ENCODE data around the gene COL18A1.
A peak's percentile ranks its signal among the peaks of the same experiment; 100 is the strongest.

COL18A1 gene

DNA sequence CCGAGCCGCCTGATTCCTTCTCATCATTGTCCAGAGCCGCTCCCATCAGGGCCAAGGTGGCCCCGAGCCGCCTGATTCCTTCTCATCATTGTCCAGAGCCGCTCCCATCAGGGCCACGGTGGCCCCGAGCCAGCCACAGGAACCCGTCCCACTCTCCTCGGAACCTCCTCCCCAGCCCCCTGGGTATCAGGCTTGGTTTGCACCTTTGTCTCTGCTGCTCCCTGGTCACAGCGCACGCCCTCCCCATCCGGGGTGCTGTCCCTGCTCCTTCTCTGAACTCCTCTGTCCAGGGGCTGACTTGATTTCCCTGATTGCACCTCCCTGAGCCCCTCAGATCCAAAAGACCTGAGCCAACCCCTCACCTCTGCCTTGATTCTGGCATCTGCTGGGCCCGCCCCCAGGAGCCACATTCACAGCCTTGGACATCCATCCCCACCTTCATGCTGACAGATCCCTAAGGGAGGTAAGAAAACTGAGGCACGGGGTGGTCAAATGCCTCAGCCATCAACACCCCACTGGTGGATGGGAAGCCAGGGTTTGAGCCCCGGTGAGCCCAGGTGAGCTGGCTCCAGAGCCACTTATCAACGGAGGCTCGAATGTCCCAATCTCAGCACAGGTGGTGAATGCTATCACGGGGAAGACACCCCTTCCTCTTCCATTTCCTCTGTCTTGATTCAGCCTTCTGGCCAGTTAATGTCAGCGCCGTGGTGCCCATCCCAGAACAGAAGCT lies 25.6 kb upstream of the COL18A1 start:
- no peak overlapping the region for H3K4me2 ChIP-seq (ENCODE audit: insufficient read depth, low read length, poor library complexity, severe bottlenecking)
- no peak overlapping the region for H2AFZ ChIP-seq (ENCODE audit: low read length)
- H3K9ac ChIP-seq (ENCODE audit: low read depth, low read length, poor library complexity) = no peak overlapping the region
- peaks cover 2% of the 10 kb centered on the region for H3K79me1 ChIP-seq (ENCODE audit: low read depth, low read length)
- peaks cover 4 to 12% of the 10 kb centered on the region in 2 donors for H3K4me1 ChIP-seq (ENCODE audit: control insufficient read depth in 2 of 2, insufficient read depth in 1 of 2, low read depth in 1 of 2, low read length in 2 of 2)
- H3K14ac ChIP-seq (ENCODE audit: low read length) = no peak overlapping the region
- no peak overlapping the region for H3K23ac ChIP-seq (ENCODE audit: low read depth, low read length, poor library complexity)
- peak overlapping the region; percentile 13 for H2BK15ac ChIP-seq (ENCODE audit: low read length)
- H3K18ac ChIP-seq (ENCODE audit: low read length) = peak overlapping the region; percentile 74
- H2BK5ac ChIP-seq (ENCODE audit: low read length) = no peak overlapping the region
- H3K36me3 ChIP-seq (replicated peaks in 1 of 2; ENCODE audit: control insufficient read depth in 2 of 2, insufficient read depth in 2 of 2, low read length in 2 of 2) = peaks cover 0 to 3% of the 10 kb centered on the region in 2 donors
- H4K91ac ChIP-seq (ENCODE audit: low read depth, low read length, poor library complexity) = no peak overlapping the region
- H3K27ac ChIP-seq (replicated peaks; ENCODE audit: low read length) = no peak overlapping the region
- peaks cover 0 to 71% (median 18%) of the 10 kb centered on the region in 3 experiments for H3K27me3 ChIP-seq (ENCODE audit: control insufficient read depth in 3 of 3, insufficient read depth in 3 of 3, low read depth in 1 of 3, low read length in 3 of 3)
- H4K8ac ChIP-seq (ENCODE audit: low read depth, low read length) = no peak overlapping the region
- no peak overlapping the region for H3K4ac ChIP-seq (ENCODE audit: low read length)
- no peak overlapping the region for H3K4me3 ChIP-seq (ENCODE audit: low read length in 2 of 2)
- H2BK12ac ChIP-seq (ENCODE audit: low read length) = peak overlapping the region; percentile 0
- DNase-seq (ENCODE audit: low spot score) = no peak
- H3K9me3 ChIP-seq (replicated peaks in 1 of 2; ENCODE audit: control insufficient read depth in 2 of 2, insufficient read depth in 1 of 2, low read depth in 1 of 2, low read length in 2 of 2) = peaks cover 0 to 25% of the 10 kb centered on the region in 2 donors
- peak overlapping the region; percentile 68 for H2AK5ac ChIP-seq (ENCODE audit: low read depth, low read length)
- WGBS, 2 donors (ENCODE audit: extremely low coverage in 2 of 2, insufficient read length in 2 of 2, insufficient replicate concordance in 1 of 2) = no CpG with 5 or more reads among the region's 21 CpGs
- H2BK120ac ChIP-seq (ENCODE audit: low read depth, low read length) = no peak overlapping the region

DNA sequence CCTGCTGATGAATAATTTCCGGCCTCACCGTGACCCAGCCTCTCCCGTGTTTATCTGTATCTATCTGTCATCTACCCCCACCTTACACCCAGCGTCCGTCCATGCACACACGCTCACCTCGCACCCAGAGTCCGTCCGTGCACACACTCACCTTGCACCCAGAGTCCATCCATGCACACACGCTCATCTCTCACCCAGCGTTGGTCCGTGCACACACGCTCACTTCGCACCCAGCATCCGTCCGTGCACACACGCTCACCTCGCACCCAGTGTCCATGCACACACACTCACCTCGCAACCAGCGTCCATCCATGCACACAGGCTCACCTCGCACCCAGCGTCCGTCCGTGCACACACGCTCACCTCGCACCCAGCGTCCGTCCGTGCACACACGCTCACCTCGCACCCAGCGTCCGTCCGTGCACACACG lies 25.0 kb upstream of the COL18A1 start:
- H2BK120ac ChIP-seq (ENCODE audit: low read depth, low read length) = no peak overlapping the region
- no peak overlapping the region for H3K23ac ChIP-seq (ENCODE audit: low read depth, low read length, poor library complexity)
- no peak overlapping the region for H4K91ac ChIP-seq (ENCODE audit: low read depth, low read length, poor library complexity)
- peaks cover 0 to 3% of the 10 kb centered on the region in 2 donors for H3K36me3 ChIP-seq (replicated peaks in 1 of 2; ENCODE audit: control insufficient read depth in 2 of 2, insufficient read depth in 2 of 2, low read length in 2 of 2)
- H2AFZ ChIP-seq (ENCODE audit: low read length) = no peak overlapping the region
- H3K14ac ChIP-seq (ENCODE audit: low read length) = peak overlapping the region; percentile 58
- H3K27me3 ChIP-seq (ENCODE audit: control insufficient read depth in 3 of 3, insufficient read depth in 3 of 3, low read depth in 1 of 3, low read length in 3 of 3) = peaks cover 0 to 76% (median 18%) of the 10 kb centered on the region in 3 experiments
- H4K8ac ChIP-seq (ENCODE audit: low read depth, low read length) = no peak overlapping the region
- peak overlapping the region; percentile 68 for H2AK5ac ChIP-seq (ENCODE audit: low read depth, low read length)
- H2BK5ac ChIP-seq (ENCODE audit: low read length) = no peak overlapping the region
- peak overlapping the region in 1 of 2 donors; percentile 62 for H3K4me3 ChIP-seq (ENCODE audit: low read length in 2 of 2)
- peaks cover 0 to 25% of the 10 kb centered on the region in 2 donors for H3K9me3 ChIP-seq (replicated peaks in 1 of 2; ENCODE audit: control insufficient read depth in 2 of 2, insufficient read depth in 1 of 2, low read depth in 1 of 2, low read length in 2 of 2)
- H3K9ac ChIP-seq (ENCODE audit: low read depth, low read length, poor library complexity) = peak overlapping the region; percentile 78
- H3K4me2 ChIP-seq (ENCODE audit: insufficient read depth, low read length, poor library complexity, severe bottlenecking) = no peak overlapping the region
- H3K27ac ChIP-seq (replicated peaks; ENCODE audit: low read length) = no peak overlapping the region
- peak overlapping the region; percentile 26 for H3K4ac ChIP-seq (ENCODE audit: low read length)
- peak overlapping the region; percentile 31 for H3K18ac ChIP-seq (ENCODE audit: low read length)
- H2BK12ac ChIP-seq (ENCODE audit: low read length) = peak overlapping the region; percentile 93
- H3K79me1 ChIP-seq (ENCODE audit: low read depth, low read length) = peaks cover 2% of the 10 kb centered on the region
- peak overlapping the region; percentile 13 for H2BK15ac ChIP-seq (ENCODE audit: low read length)
- no CpG with 5 or more reads among the region's 35 CpGs for WGBS, 2 donors (ENCODE audit: extremely low coverage in 2 of 2, insufficient read length in 2 of 2, insufficient replicate concordance in 1 of 2)
- no peak for DNase-seq (ENCODE audit: low spot score)
- peaks cover 4 to 12% of the 10 kb centered on the region in 2 donors for H3K4me1 ChIP-seq (ENCODE audit: control insufficient read depth in 2 of 2, insufficient read depth in 1 of 2, low read depth in 1 of 2, low read length in 2 of 2)

DNA sequence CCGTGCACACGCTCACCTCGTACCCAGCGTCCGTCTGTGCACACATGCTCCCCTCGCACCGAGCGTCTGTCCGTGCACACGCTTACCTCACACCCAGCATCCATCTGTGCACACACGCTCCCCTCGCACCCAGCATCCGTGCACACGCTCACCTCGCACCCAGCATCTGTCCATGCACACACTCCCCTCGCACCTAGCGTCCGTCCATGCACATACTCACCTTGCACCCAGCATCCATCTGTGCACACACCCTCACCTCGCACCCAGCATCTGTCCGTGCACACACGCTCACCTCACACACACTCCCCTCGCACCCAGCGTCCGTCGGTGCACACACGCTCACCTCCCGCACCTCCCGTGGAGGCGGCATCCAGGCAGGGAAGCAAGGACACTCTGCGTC lies 24.4 kb upstream of the COL18A1 start:
- Histone ChIP-seq H3K4me3 (ENCODE audit: low read length in 2 of 2) (peak overlapping the region in 1 of 2 donors; percentile 62), H4K91ac (ENCODE audit: low read depth, low read length, poor library complexity) (peak overlapping the region; percentile 64), H2AK5ac (ENCODE audit: low read depth, low read length) (peak overlapping the region; percentile 96), H3K27ac (replicated peaks; ENCODE audit: low read length) (no peak overlapping the region), H3K27me3 (ENCODE audit: control insufficient read depth in 3 of 3, insufficient read depth in 3 of 3, low read depth in 1 of 3, low read length in 3 of 3) (peaks cover 0 to 82% (median 18%) of the 10 kb centered on the region in 3 experiments), H3K4ac (ENCODE audit: low read length) (peak overlapping the region; percentile 15), H2BK120ac (ENCODE audit: low read depth, low read length) (peak overlapping the region; percentile 82), H3K4me1 (ENCODE audit: control insufficient read depth in 2 of 2, insufficient read depth in 1 of 2, low read depth in 1 of 2, low read length in 2 of 2) (peaks cover 4 to 12% of the 10 kb centered on the region in 2 donors), H2BK12ac (ENCODE audit: low read length) (no peak overlapping the region), H3K14ac (ENCODE audit: low read length) (peak overlapping the region; percentile 97), H3K23ac (ENCODE audit: low read depth, low read length, poor library complexity) (peak overlapping the region; percentile 98), H3K9ac (ENCODE audit: low read depth, low read length, poor library complexity) (peak overlapping the region; percentile 75), H2AFZ (ENCODE audit: low read length) (no peak overlapping the region), H2BK15ac (ENCODE audit: low read length) (peak overlapping the region; percentile 70), H3K79me1 (ENCODE audit: low read depth, low read length) (peaks cover 2% of the 10 kb centered on the region), H3K36me3 (replicated peaks in 1 of 2; ENCODE audit: control insufficient read depth in 2 of 2, insufficient read depth in 2 of 2, low read length in 2 of 2) (peaks cover 0 to 3% of the 10 kb centered on the region in 2 donors), H3K9me3 (replicated peaks in 1 of 2; ENCODE audit: control insufficient read depth in 2 of 2, insufficient read depth in 1 of 2, low read depth in 1 of 2, low read length in 2 of 2) (peaks cover 0 to 25% of the 10 kb centered on the region in 2 donors), H3K18ac (ENCODE audit: low read length) (peak overlapping the region; percentile 91), H3K4me2 (ENCODE audit: insufficient read depth, low read length, poor library complexity, severe bottlenecking) (no peak overlapping the region), H4K8ac (ENCODE audit: low read depth, low read length) (no peak overlapping the region), H2BK5ac (ENCODE audit: low read length) (peak overlapping the region; percentile 83)
- no peak for DNase-seq (ENCODE audit: low spot score)
- no CpG with 5 or more reads among the region's 30 CpGs for WGBS, 2 donors (ENCODE audit: extremely low coverage in 2 of 2, insufficient read length in 2 of 2, insufficient replicate concordance in 1 of 2)

DNA sequence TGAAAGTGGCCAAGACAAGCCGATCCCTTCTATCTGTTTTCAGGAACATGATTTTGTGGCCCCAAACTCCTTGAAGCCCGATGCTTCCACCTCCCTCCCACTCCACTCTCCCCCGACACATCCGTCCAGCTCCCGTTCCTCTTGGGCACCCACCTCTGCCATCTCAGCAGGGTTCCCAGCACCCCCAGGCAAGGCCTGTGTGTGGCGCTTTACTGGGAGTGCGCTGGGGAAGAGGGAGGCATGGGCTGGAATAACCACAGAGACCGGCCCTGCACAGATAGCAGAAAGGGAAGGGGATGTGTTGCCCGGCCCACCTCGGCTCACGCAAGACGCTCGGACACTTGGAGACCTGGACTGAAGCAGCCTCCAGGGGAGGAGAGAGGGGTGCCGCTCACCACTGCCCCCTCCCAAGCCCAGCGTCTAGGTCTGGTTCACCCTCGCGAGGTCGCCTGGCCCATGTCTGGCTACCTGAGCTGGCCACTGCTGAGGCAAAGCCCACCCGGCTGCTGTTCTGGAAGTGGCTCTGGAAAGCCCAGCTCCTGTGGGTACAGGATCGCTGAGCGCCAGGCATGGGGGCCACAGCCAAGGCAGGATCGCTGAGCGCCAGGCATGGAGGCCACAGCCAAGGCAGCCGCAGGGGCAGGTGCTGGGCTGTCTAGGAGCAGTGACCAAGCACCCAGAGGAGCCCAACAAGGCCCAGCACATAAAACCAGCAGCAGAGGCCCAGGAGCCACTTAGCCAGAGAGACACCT lies 23.8 kb upstream of the COL18A1 start:
- H4K8ac ChIP-seq (ENCODE audit: low read depth, low read length) = no peak overlapping the region
- peak overlapping the region; percentile 88 for H2AK5ac ChIP-seq (ENCODE audit: low read depth, low read length)
- H2BK12ac ChIP-seq (ENCODE audit: low read length) = peak overlapping the region; percentile 75
- H3K4me1 ChIP-seq (ENCODE audit: control insufficient read depth in 2 of 2, insufficient read depth in 1 of 2, low read depth in 1 of 2, low read length in 2 of 2) = peaks cover 4 to 12% of the 10 kb centered on the region in 2 donors
- peak overlapping the region; percentile 89 for H3K18ac ChIP-seq (ENCODE audit: low read length)
- H4K91ac ChIP-seq (ENCODE audit: low read depth, low read length, poor library complexity) = no peak overlapping the region
- H3K14ac ChIP-seq (ENCODE audit: low read length) = peak overlapping the region; percentile 56
- H3K9ac ChIP-seq (ENCODE audit: low read depth, low read length, poor library complexity) = no peak overlapping the region
- H2BK5ac ChIP-seq (ENCODE audit: low read length) = peak overlapping the region; percentile 69
- no peak overlapping the region for H3K4me2 ChIP-seq (ENCODE audit: insufficient read depth, low read length, poor library complexity, severe bottlenecking)
- peak overlapping the region; percentile 65 for H3K23ac ChIP-seq (ENCODE audit: low read depth, low read length, poor library complexity)
- H3K27me3 ChIP-seq (ENCODE audit: control insufficient read depth in 3 of 3, insufficient read depth in 3 of 3, low read depth in 1 of 3, low read length in 3 of 3) = peaks cover 0 to 88% (median 18%) of the 10 kb centered on the region in 3 experiments
- no peak overlapping the region for H2AFZ ChIP-seq (ENCODE audit: low read length)
- peaks cover 2% of the 10 kb centered on the region for H3K79me1 ChIP-seq (ENCODE audit: low read depth, low read length)
- no peak overlapping the region for H3K4ac ChIP-seq (ENCODE audit: low read length)
- DNase-seq (ENCODE audit: low spot score) = no peak
- peaks cover 0 to 3% of the 10 kb centered on the region in 2 donors for H3K36me3 ChIP-seq (replicated peaks in 1 of 2; ENCODE audit: control insufficient read depth in 2 of 2, insufficient read depth in 2 of 2, low read length in 2 of 2)
- H3K9me3 ChIP-seq (replicated peaks in 1 of 2; ENCODE audit: control insufficient read depth in 2 of 2, insufficient read depth in 1 of 2, low read depth in 1 of 2, low read length in 2 of 2) = peaks cover 0 to 24% of the 10 kb centered on the region in 2 donors
- WGBS, 2 donors (ENCODE audit: extremely low coverage in 2 of 2, insufficient read length in 2 of 2, insufficient replicate concordance in 1 of 2) = no CpG with 5 or more reads among the region's 24 CpGs
- H3K27ac ChIP-seq (replicated peaks; ENCODE audit: low read length) = no peak overlapping the region
- H2BK120ac ChIP-seq (ENCODE audit: low read depth, low read length) = peak overlapping the region; percentile 82
- H3K4me3 ChIP-seq (ENCODE audit: low read length in 2 of 2) = no peak overlapping the region
- H2BK15ac ChIP-seq (ENCODE audit: low read length) = peak overlapping the region; percentile 51
